Measurements from ENCODE around the gene NCAPH2.

- TF ChIP-seq CTCF (IDR thresholded peaks at IDR 0.05), result no peak
- TF ChIP-seq POLR2A (IDR thresholded peaks at IDR 0.05), result no peak
These were observed 21.4 kb downstream of the NCAPH2 start for GRCh38 chr22:50529416-50529896.
